ACC112 (cell line): Measurements from ENCODE around the gene FAM83G.
"Not testable (repeated sequence)": the region's sequence is repeated elsewhere in the genome, so short reads cannot be mapped to it uniquely, and the experiment has no call there.

Source experiments
- H2AFZ ChIP-seq: fragments of 200-600 bp; sonication (generic); one replicate; pipeline ENCODE4 v1.6.0; 2017; ENCODE audit warnings: antibody characterized with exemption, low read length; ENCODE audit not compliant: unreplicated experiment
- H3K27ac ChIP-seq: fragments of 200-600 bp; sonication (generic); 2 replicates; pipeline ENCODE4 v1.5.1; 2014; ENCODE audit warnings: low read depth, mild to moderate bottlenecking, antibody characterized with exemption, low read length, moderate library complexity
- H3K27me3 ChIP-seq: fragments of 200-600 bp; sonication (generic); 2 replicates; pipeline ENCODE4 v1.6.1; 2014; ENCODE audit warnings: mild to moderate bottlenecking, antibody characterized with exemption, low read length, moderate library complexity, mixed read lengths; ENCODE audit not compliant: insufficient read depth
- H3K36me3 ChIP-seq: fragments of 200-600 bp; sonication (generic); 2 replicates; pipeline ENCODE4 v1.6.1; 2016; ENCODE audit warnings: mild to moderate bottlenecking, antibody characterized with exemption, low read length, moderate library complexity, mixed read lengths; ENCODE audit not compliant: insufficient read depth
- H3K4me1 ChIP-seq: fragments of 200-600 bp; sonication (generic); one replicate; pipeline ENCODE4 v1.6.1; 2016; ENCODE audit warnings: low read length, mixed read lengths; ENCODE audit not compliant: insufficient read depth, unreplicated experiment, control insufficient read depth
- H3K4me3 ChIP-seq: fragments of 200-600 bp; sonication (generic); 2 replicates; pipeline ENCODE4 v1.5.1; 2014; ENCODE audit warnings: mild to moderate bottlenecking, low read depth, low read length
- H3K79me2 ChIP-seq: fragments of 200-600 bp; sonication (generic); one replicate; pipeline ENCODE4 v1.6.0; 2016; ENCODE audit warnings: low read length; ENCODE audit not compliant: control insufficient read depth, unreplicated experiment, insufficient read depth

FAM83G gene

GRCh38 chr17:19037547-19037946 is 33.0 kb upstream of the FAM83G start:
- not testable (repeated sequence) for H3K36me3 ChIP-seq, H3K4me3 ChIP-seq, H2AFZ ChIP-seq, H3K27ac ChIP-seq, H3K4me1 ChIP-seq, H3K27me3 ChIP-seq, H3K79me2 ChIP-seq

- H3K27me3 ChIP-seq, H3K4me3 ChIP-seq, H2AFZ ChIP-seq, H3K27ac ChIP-seq, H3K79me2 ChIP-seq, H3K36me3 ChIP-seq, H3K4me1 ChIP-seq: not testable (repeated sequence)
These were observed 31.6 kb upstream of the FAM83G start for GRCh38 chr17:19036186-19036585.

- H3K79me2 ChIP-seq, H3K4me3 ChIP-seq, H3K4me1 ChIP-seq, H2AFZ ChIP-seq, H3K27ac ChIP-seq, H3K27me3 ChIP-seq, H3K36me3 ChIP-seq: not testable (repeated sequence)
These were observed 27.9 kb upstream of the FAM83G start for GRCh38 chr17:19032377-19032988.

DNA sequence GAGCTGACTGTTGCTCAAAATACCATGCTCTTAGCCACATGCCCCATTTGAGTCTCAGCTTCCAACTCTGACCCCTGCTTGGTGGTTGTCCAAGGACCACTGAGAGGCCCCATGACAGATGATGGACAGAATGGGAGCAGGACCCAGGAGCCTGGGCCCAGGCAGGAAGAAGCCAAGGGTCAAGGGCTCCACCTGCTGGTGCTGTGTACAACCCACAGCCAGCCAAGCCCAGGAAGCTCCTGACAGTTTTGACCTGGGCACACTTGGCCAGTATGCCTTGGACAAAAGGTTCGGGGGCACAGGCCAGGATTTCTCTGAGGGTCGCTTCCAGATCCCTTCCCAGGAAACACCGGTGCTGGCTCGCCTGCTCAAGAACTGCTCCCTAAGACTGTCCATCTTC is 27.2 kb upstream of the FAM83G start:
- not testable (repeated sequence) for H3K79me2 ChIP-seq, H2AFZ ChIP-seq, H3K36me3 ChIP-seq

GRCh38 chr17:19030771-19031449 is 26.3 kb upstream of the FAM83G start:
- H3K36me3 ChIP-seq, H3K4me1 ChIP-seq, H3K79me2 ChIP-seq, H2AFZ ChIP-seq, H3K4me3 ChIP-seq, H3K27me3 ChIP-seq, H3K27ac ChIP-seq: not testable (repeated sequence)

More for the DNA sequence above, 27.2 kb upstream of the FAM83G start:
- not testable (repeated sequence) for H3K27ac ChIP-seq, H3K27me3 ChIP-seq, H3K4me1 ChIP-seq, H3K4me3 ChIP-seq

GRCh38 chr17:19029740-19030139 is 25.2 kb upstream of the FAM83G start:
- not testable (repeated sequence) for H3K4me1 ChIP-seq, H3K27me3 ChIP-seq, H2AFZ ChIP-seq, H3K79me2 ChIP-seq, H3K4me3 ChIP-seq, H3K27ac ChIP-seq, H3K36me3 ChIP-seq

DNA sequence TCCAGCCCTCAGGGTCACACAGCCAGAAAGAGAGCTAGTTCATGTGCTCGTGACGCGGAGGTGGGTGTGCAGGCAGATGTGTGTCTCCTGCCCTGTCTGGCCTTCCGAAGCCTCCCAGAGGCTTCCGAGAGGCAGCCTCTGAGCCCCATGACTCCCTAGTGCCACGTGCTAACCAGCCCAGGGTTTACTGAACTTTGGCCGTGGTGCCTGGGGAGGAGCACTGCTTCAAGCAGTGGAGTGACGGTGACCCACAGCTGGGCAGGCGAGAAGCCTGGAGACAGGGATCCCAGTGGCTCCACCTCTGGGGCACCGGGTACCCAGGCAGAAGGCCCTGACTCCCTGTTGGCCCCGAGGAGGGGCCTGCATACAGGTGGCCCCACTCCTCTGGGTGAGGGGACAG is 24.1 kb upstream of the FAM83G start:
- not testable (repeated sequence) for H3K4me1 ChIP-seq, H3K4me3 ChIP-seq, H3K79me2 ChIP-seq, H2AFZ ChIP-seq, H3K27me3 ChIP-seq, H3K36me3 ChIP-seq, H3K27ac ChIP-seq

GRCh38 chr17:19024101-19025078 is 19.8 kb upstream of the FAM83G start:
- Histone ChIP-seq H3K27ac (no peak overlapping the region), H3K4me3 (no peak overlapping the region), H3K79me2 (no peaks in the 10 kb centered on the region), H3K36me3 (no peaks in the 10 kb centered on the region), H3K27me3 (no peaks in the 10 kb centered on the region), H3K4me1 (peaks cover 6% of the 10 kb centered on the region), H2AFZ (no peak overlapping the region)

DNA sequence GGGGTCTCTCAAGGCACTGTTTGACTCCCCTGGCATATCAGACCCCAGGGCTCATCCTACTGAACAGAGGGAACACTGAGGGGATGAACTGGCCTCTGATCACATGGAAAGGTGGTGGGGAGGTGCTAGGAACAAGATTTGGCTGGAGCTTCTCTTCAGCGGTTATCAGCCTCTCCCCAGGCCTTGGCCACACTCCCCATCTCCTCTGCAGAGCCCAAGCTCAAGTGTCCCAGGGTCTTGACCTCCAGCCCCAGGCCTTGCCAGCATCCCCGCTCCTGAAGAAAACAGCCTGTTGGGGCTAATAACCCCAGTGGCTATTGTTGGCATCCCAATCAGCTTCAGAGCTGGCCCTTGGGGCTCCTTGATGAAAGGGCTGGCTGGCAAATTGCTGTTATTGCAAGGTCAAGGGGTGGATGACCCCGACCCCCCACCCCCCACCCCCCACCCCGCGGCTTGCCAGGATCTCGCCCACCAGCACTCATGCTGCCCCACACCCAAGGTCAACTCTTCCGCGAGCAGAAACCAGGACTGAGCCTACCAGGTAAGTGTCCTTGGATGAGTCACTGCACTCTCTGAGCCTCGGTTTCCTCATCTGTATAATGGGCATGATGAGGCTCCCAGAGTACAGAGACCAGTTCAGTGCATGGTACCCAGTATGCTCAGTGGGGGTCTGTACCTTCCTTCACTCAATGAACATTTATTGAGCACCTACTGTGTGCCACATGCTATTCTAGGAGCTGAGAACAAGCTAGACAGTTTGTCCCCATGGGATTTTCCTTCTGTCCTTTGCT is 18.8 kb upstream of the FAM83G start:
- Histone ChIP-seq H3K4me3 (no peak overlapping the region), H3K27ac (no peak overlapping the region), H3K27me3 (no peaks in the 10 kb centered on the region), H3K4me1 (peaks cover 6% of the 10 kb centered on the region), H3K79me2 (no peaks in the 10 kb centered on the region), H2AFZ (no peak overlapping the region), H3K36me3 (no peaks in the 10 kb centered on the region)

DNA sequence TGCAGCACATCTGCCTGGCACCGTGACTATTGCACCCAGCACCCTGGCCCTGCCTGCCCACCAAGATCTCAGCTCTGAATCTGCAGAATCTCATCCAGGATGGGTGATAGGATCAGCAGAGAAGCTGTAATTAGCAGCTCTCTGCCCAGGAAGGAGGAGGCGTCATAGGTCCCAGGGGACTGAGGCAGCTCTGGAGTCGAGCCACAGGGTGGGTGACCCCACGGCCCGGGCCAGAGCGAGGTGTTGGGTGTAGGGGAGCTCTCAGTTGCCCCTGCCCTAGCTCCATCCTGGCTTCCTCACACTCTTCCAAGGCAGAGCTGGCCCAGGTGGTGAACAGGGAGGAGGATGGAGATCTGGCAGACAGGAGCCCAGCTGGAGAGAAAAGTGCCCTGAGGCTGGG is 18.2 kb upstream of the FAM83G start:
- H3K27ac ChIP-seq: no peak overlapping the region
- H3K79me2 ChIP-seq: no peaks in the 10 kb centered on the region
- H3K4me3 ChIP-seq: no peak overlapping the region
- H3K36me3 ChIP-seq: no peaks in the 10 kb centered on the region
- no peaks in the 10 kb centered on the region for H3K27me3 ChIP-seq
- H3K4me1 ChIP-seq: peaks cover 6% of the 10 kb centered on the region
- H2AFZ ChIP-seq: no peak overlapping the region
